ENCODE measurements around the gene ABAT.
"Not testable (repeated sequence)": the region's sequence is repeated elsewhere in the genome, so short reads cannot be mapped to it uniquely, and the experiment has no call there.

ABAT gene

GRCh38 chr16:8795091-8795490 is 120.7 kb downstream of the ABAT start:
- no peak for DNase-seq

DNA sequence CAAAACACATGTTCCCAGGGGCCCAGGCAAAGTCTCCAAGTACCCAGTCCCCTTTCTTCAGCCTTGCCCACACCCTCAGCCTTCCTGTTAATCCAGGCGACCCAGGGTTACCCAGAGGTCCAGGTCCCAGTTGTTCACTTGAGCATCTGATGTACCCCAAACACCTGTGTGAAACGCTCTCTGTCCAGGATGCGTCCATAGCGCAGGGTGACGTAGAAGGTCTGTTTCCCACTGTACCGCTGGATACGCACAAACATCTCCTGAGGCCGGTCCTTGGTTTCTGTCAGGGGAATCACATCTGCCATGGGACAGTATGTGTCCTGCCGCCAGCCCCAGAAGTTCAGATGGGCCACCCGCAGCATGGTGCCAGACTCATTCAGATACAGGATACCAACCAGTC is 121.4 kb downstream of the ABAT start:
- DNase-seq: no peak

GRCh38 chr16:8796469-8797363 is 122.3 kb downstream of the ABAT start:
- no peak for DNase-seq

DNA sequence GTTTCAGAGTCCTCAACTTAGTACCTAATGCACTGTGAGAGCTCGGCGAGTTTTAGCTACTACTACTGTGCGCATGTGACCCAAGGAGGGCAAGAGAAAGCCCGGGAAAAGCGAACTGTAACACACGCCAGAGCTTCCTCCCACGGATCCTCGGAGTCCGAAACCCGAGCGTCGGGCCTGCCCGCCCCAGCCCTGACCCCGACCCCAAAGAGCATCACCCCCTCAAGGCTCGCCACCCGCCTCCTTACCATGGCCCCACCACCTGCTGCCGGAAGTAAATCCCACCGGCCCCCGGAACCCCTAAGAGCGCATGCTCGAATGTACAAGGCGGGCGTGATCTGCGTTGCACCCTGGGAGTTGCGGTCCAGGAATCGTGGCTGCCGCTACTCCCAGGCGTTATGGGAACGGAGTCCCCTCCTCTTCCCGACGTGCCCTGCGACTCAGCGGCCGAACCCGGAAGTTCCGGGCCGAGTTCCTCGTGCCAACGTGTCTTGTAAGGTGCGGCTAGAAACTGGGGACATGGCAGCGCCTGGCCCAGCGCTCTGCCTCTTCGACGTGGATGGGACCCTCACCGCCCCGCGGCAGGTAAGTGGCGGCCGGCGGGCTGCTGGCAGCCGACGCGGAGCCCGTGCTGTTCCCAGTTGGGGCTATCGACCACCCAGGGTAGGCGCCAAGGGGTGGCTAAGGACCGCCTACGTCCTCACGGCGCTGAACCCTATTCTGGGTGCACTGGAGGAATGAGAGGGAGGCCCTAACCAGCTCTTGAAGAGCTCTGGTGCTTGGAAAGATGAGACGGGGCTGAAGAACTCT is 123.2 kb downstream of the ABAT start, which contains the start of the genes PMM2 and TMEM186:
Gene PMM2, plus strand, starts transcription at position 476 of the 810 bp plus-strand sequence. Its CDS starts 44 bp downstream, at position 520.
Gene TMEM186, minus strand, starts transcription at position 276 of the 810 bp plus-strand sequence. Its CDS starts 25 bp downstream, at position 251.
- peak; percentile 84 for DNase-seq

DNA sequence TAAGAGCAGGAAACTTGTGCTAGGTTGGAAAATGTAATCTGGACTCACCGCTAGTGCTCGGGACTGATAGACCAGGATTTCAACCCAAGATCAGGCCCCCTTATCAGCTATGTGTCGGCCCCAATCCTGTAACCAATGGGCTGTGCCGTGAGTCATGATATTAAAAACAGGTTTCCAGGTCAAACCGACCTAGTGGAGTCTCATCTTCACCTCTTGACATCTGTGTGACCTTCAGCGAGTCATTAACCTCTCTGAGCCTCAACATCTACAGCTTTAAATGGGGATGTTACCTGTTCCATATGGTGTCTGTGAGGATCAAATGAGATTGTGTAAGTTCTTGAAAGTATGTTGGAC is 123.7 kb downstream of the ABAT start:
- DNase-seq: no peak

- DNase-seq: no peak
These were observed 124.2 kb downstream of the ABAT start for GRCh38 chr16:8798535-8799157.

- no peak for DNase-seq
These were observed 127.3 kb downstream of the ABAT start for GRCh38 chr16:8801701-8802100.

GRCh38 chr16:8803733-8804132 is 129.3 kb downstream of the ABAT start:
- DNase-seq: not testable (repeated sequence)

DNA sequence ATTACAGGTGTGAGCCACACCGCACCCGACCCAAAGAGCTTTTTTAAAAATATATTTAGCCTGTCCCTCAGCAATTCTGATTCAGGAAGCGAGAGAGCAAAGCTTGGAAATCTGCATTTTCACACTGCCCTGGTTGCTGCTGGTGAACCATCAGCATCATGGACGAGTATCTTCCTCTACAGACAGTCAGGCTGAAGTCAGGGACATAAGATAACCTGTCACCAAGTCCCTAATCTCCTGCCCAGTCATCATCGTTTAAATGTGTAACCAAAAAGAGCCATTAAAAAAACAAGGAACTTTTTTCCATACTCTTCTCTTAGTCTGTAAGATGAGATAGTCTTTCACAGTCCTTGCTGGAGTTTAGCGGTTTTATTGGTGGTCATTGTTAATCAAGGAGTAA is 129.9 kb downstream of the ABAT start:
- DNase-seq: no peak

- DNase-seq: no peak
These were observed 132.0 kb downstream of the ABAT start for GRCh38 chr16:8806272-8806983.

- DNase-seq: no peak
These were observed 132.8 kb downstream of the ABAT start for GRCh38 chr16:8807189-8807588.

DNA sequence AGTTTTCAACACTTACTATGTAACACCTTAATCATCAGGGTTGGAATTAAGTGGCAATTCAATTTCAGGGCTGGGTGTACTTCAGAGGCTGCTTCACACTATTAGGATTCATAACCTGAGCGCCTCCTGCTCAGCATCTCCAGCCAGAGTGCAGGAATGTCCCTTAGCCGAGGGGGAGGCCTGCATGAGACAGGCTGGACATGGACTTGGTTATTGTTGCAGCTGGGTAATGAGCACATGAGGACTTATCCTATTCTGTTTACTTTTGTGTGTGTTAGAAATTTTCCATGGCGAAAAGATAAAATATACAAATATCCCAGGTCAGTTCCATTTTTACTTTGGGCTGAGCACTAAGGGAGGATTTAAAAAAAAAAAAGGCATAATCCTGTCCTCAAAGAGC is 133.6 kb downstream of the ABAT start:
- no peak for DNase-seq

GRCh38 chr16:8808613-8809353 is 134.4 kb downstream of the ABAT start:
- no peak for DNase-seq

GRCh38 chr16:8812162-8812843 is 137.9 kb downstream of the ABAT start:
- DNase-seq: no peak

DNA sequence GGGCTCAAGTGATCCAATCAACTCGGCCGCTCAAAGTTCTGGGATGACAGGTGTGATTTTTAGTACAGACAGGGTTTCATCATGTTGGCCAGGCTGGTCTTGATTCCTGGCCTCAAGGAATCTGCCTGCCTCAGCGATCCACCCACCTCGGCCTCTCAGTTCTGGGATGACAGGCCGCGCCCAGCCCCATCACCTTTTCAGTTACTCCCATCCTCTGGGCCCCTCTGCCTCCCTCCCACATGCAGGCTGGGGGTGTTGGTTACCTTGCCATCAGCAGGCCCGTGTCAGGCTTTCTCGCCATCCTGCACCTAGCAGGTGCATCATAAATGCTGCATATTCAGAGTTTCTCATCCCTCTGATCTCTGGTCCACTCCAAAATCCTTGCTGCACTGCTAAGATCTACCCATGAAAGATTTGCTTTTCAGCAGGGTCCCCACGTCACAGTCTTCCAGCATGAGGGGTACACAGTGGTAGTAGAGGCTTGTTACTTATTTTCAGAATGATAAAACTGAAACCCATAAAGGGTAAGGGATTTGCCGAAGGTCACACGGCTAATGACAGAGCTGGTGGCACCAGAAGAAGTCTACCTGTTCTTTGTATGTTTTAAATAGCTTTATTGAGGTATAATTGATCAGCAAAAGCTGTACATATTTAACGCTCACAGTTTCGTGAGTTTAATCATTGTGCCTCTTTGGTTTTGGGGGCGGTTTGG is 139.8 kb downstream of the ABAT start:
- no peak for DNase-seq

GRCh38 chr16:8816967-8817655 is 142.7 kb downstream of the ABAT start:
- no peak for DNase-seq

GRCh38 chr16:8818504-8819270 is 144.3 kb downstream of the ABAT start:
- DNase-seq: no peak

- DNase-seq: no peak
These were observed 145.1 kb downstream of the ABAT start for GRCh38 chr16:8819411-8820034.

- no peak for DNase-seq
These were observed 148.0 kb downstream of the ABAT start for GRCh38 chr16:8822403-8822802.

Data from NCI-H526 treated with DMSO at 0.1 percent for 48 hours (cell line).